K562 (cell line): ENCODE measurements around the gene PTCH2. TPM values are rescaled to one million over a fixed set of nuclear protein-coding genes. Genes with fewer than 3 reads are reported as not detected.

Experiments
- CREM ChIP-seq: IDR thresholded peaks from 2 replicates; pipeline ENCODE4 v1.6.1; 2014; ENCODE audit warnings: antibody characterized with exemption, low read depth
- E2F3 ChIP-seq: fragments of 250-450 bp; sonication (Bioruptor Pico); IDR thresholded peaks from 2 replicates; pipeline ENCODE4 v1.4.0; 2020; ENCODE audit warnings: mild to moderate bottlenecking
- IRF2 ChIP-seq: sonication (generic); formaldehyde crosslinking; IDR thresholded peaks from 2 replicates; pipeline ENCODE4 v1.8.1; 2022; ENCODE audit warnings: mild to moderate bottlenecking, missing genetic modification reagents
- MYC ChIP-seq, 2 experiments: fragments of 250-450 bp in 1 of 2; sonication (Bioruptor Pico) in 1 of 2; IDR thresholded peaks; 2 replicates each; pipeline versions ENCODE4 v1.5.1 to v1.6.1; 2012 to 2021; ENCODE audit warnings: low read depth in 2 of 2, borderline replicate concordance in 1 of 2, improper control_type of control experiment in 1 of 2, low read length in 1 of 2, mild to moderate bottlenecking in 1 of 2, moderate library complexity in 1 of 2
- THRAP3 ChIP-seq: fragments of 450-650 bp; IDR thresholded peaks from 2 replicates; pipeline ENCODE4 v1.6.1; 2016; ENCODE audit warnings: mild to moderate bottlenecking, inconsistent platforms, borderline replicate concordance
- ZNF134 ChIP-seq: fragments of 250-450 bp; sonication (Bioruptor Pico); conservative IDR thresholded peaks from 2 replicates; pipeline ENCODE4 v1.4.0; 2020
- ZNF583 ChIP-seq: fragments of 250-450 bp; sonication (Bioruptor Pico); IDR thresholded peaks from 2 replicates; pipeline ENCODE4 v1.4.0; 2020
- ZNF699 ChIP-seq: fragments of 250-450 bp; sonication (Bioruptor Pico); IDR thresholded peaks from 2 replicates; pipeline ENCODE4 v1.8.0; 2021; ENCODE audit warnings: mild to moderate bottlenecking, moderate library complexity; ENCODE audit not compliant: insufficient replicate concordance
- polyA plus RNA-seq, 8 experiments: library from polyadenylated mRNA; depleted of rRNA in 4 of 8; stranded (reverse) in 5 of 8; unstranded in 3 of 8; fragments of >200 nt; fragmentation: Nextera tagmentation in 2 of 8; fragmentation: Illumina TruSeq in 1 of 8; extraction: Ambion mirVana in 2 of 8; extraction: Trizol in 1 of 8; gene quantifications; 2 replicates each; pipeline versions ENCODE4 v1.2.1 to v1.2.3, GENCODE V29; 2011 to 2014; ENCODE audit warnings: inconsistent platforms in 1 of 8, missing spikeins in 1 of 8
- total RNA-seq, 7 experiments: library from RNA; depleted of rRNA in 6 of 7; stranded (reverse); fragments of >200 nt in 6 of 7; fragmentation: Illumina TruSeq in 2 of 7; extraction: Trizol in 2 of 7; gene quantifications; 2 replicates each; pipeline versions ENCODE4 v1.2.1 to v1.2.3, GENCODE V29; 2011 to 2021; ENCODE audit warnings: low replicate concordance in 1 of 7
- TF ChIP-seq, protein P1 (sequence below): fragments of 250-450 bp; sonication (Bioruptor Pico); IDR thresholded peaks from 2 replicates; pipeline ENCODE4 v1.5.0; 2020; ENCODE audit warnings: mild to moderate bottlenecking
- TF ChIP-seq, protein P2 (sequence below): sonication (generic); formaldehyde crosslinking; IDR thresholded peaks from 2 replicates; pipeline ENCODE4 v1.8.1; 2023; ENCODE audit warnings: mild to moderate bottlenecking, missing genetic modification reagents
- TF ChIP-seq, protein P3 (sequence below): fragments of 150-350 bp; IDR thresholded peaks from 2 replicates; pipeline ENCODE4 v1.6.1; 2014; ENCODE audit warnings: low read depth, mild to moderate bottlenecking, low read length, borderline replicate concordance
- TF ChIP-seq, protein P4 (sequence below), 2 experiments: IDR thresholded peaks in 1 of 2; conservative IDR thresholded peaks in 1 of 2; 2 replicates each; pipeline ENCODE4 v1.6.1; 2016; ENCODE audit warnings: low read depth in 2 of 2, mild to moderate bottlenecking in 1 of 2, missing compliant biosample characterization in 1 of 2, missing genetic modification characterization in 1 of 2, moderate library complexity in 1 of 2
- TF ChIP-seq, protein P5 (sequence below): fragments of 200-800 bp; sonication (Bioruptor generic); IDR thresholded peaks from 2 replicates; pipeline ENCODE4 v1.6.1; 2017; ENCODE audit warnings: missing genetic modification characterization, missing compliant biosample characterization

Gene PTCH2
- total and polyA plus RNA-seq, 9 of the 15 experiments (the other 6 are each of a cell fraction or from before 2014, with no cell fraction given) = 0.15 to 27.3 (median 0.48) TPM; not detected in 1

DNA sequence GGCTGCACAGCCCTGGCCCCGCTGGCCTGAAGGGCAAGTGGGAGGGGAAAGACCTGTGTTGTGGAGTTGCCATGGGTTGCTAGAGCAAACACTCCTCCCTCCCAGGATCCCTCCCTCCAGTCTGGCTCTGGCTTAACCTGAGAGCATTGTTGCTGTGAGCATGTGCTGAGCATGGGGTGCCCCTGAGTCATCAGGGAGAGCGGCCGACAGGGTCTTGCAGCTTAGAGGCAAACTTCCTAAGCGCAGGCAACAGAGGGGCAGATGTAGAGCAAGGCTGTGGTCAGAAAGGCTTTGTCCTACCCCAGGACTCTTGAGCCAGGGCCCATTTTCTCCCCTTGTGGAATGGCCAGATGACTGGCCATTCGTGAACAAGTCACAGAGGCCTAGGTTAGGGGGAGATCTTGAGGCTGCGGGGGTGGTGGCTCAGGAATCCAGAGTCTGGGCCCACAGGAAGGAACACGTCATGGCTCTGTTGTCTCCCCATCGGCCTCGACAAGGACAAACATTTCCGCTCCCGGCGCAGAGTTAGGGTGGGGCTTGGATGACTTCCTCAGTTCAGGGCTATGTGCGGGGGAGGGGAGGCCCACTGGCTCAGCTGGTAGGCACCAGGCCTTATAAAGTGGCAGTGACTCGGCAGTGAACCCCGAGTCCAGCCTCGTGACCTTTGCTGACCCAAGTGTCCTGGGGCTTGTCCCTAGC lies 35.5 kb downstream of the PTCH2 start (continued):
- TF ChIP-seq THRAP3 (no peak), E2F3 (CRISPR knock-in tag) (peak; percentile 77; the same call in 1 of the 2 replicates), ZNF134 (CRISPR knock-in tag) (peak; percentile 78), IRF2 (no peak), MYC (IDR thresholded peaks at IDR 0.05; ENCODE audit: low read depth, low read length) (peak; percentile 95), MYC (CRISPR knock-in tag; IDR thresholded peaks at IDR 0.05; ENCODE audit: borderline replicate concordance, low read depth) (peak; percentile 54; the same call in 1 of the 2 replicates), ZNF699 (CRISPR knock-in tag) (no peak), CREM (peak; percentile 94), ZNF583 (CRISPR knock-in tag) (peak; percentile 86)
- TF ChIP-seq, protein P1, sequence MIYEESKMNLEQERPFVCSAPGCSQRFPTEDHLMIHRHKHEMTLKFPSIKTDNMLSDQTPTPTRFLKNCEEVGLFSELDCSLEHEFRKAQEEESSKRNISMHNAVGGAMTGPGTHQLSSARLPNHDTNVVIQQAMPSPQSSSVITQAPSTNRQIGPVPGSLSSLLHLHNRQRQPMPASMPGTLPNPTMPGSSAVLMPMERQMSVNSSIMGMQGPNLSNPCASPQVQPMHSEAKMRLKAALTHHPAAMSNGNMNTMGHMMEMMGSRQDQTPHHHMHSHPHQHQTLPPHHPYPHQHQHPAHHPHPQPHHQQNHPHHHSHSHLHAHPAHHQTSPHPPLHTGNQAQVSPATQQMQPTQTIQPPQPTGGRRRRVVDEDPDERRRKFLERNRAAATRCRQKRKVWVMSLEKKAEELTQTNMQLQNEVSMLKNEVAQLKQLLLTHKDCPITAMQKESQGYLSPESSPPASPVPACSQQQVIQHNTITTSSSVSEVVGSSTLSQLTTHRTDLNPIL (CRISPR knock-in tag) = no peak
- TF ChIP-seq, protein P2, sequence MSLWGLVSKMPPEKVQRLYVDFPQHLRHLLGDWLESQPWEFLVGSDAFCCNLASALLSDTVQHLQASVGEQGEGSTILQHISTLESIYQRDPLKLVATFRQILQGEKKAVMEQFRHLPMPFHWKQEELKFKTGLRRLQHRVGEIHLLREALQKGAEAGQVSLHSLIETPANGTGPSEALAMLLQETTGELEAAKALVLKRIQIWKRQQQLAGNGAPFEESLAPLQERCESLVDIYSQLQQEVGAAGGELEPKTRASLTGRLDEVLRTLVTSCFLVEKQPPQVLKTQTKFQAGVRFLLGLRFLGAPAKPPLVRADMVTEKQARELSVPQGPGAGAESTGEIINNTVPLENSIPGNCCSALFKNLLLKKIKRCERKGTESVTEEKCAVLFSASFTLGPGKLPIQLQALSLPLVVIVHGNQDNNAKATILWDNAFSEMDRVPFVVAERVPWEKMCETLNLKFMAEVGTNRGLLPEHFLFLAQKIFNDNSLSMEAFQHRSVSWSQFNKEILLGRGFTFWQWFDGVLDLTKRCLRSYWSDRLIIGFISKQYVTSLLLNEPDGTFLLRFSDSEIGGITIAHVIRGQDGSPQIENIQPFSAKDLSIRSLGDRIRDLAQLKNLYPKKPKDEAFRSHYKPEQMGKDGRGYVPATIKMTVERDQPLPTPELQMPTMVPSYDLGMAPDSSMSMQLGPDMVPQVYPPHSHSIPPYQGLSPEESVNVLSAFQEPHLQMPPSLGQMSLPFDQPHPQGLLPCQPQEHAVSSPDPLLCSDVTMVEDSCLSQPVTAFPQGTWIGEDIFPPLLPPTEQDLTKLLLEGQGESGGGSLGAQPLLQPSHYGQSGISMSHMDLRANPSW (CRISPR knock-in tag) = peak; percentile 33; the same call in 1 of the 2 replicates
- TF ChIP-seq, protein P3, sequence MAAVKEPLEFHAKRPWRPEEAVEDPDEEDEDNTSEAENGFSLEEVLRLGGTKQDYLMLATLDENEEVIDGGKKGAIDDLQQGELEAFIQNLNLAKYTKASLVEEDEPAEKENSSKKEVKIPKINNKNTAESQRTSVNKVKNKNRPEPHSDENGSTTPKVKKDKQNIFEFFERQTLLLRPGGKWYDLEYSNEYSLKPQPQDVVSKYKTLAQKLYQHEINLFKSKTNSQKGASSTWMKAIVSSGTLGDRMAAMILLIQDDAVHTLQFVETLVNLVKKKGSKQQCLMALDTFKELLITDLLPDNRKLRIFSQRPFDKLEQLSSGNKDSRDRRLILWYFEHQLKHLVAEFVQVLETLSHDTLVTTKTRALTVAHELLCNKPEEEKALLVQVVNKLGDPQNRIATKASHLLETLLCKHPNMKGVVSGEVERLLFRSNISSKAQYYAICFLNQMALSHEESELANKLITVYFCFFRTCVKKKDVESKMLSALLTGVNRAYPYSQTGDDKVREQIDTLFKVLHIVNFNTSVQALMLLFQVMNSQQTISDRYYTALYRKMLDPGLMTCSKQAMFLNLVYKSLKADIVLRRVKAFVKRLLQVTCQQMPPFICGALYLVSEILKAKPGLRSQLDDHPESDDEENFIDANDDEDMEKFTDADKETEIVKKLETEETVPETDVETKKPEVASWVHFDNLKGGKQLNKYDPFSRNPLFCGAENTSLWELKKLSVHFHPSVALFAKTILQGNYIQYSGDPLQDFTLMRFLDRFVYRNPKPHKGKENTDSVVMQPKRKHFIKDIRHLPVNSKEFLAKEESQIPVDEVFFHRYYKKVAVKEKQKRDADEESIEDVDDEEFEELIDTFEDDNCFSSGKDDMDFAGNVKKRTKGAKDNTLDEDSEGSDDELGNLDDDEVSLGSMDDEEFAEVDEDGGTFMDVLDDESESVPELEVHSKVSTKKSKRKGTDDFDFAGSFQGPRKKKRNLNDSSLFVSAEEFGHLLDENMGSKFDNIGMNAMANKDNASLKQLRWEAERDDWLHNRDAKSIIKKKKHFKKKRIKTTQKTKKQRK = no peak
- TF ChIP-seq, protein P4, sequence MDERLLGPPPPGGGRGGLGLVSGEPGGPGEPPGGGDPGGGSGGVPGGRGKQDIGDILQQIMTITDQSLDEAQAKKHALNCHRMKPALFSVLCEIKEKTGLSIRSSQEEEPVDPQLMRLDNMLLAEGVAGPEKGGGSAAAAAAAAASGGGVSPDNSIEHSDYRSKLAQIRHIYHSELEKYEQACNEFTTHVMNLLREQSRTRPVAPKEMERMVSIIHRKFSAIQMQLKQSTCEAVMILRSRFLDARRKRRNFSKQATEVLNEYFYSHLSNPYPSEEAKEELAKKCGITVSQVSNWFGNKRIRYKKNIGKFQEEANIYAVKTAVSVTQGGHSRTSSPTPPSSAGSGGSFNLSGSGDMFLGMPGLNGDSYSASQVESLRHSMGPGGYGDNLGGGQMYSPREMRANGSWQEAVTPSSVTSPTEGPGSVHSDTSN (CRISPR knock-in tag; IDR thresholded peaks at IDR 0.05; ENCODE audit: low read depth) = no peak
- TF ChIP-seq, protein P4 (tag; conservative IDR thresholded peaks at IDR 0.05; ENCODE audit: low read depth) = no peak; the same call in 1 of the 2 replicates
- TF ChIP-seq, protein P5, sequence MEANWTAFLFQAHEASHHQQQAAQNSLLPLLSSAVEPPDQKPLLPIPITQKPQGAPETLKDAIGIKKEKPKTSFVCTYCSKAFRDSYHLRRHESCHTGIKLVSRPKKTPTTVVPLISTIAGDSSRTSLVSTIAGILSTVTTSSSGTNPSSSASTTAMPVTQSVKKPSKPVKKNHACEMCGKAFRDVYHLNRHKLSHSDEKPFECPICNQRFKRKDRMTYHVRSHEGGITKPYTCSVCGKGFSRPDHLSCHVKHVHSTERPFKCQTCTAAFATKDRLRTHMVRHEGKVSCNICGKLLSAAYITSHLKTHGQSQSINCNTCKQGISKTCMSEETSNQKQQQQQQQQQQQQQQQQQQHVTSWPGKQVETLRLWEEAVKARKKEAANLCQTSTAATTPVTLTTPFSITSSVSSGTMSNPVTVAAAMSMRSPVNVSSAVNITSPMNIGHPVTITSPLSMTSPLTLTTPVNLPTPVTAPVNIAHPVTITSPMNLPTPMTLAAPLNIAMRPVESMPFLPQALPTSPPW = peak; percentile 93
